T-helper 22 cell (primary cell): ENCODE measurements around the gene ATP5F1B.
"Not testable (repeated sequence)": the region's sequence is repeated elsewhere in the genome, so short reads cannot be mapped to it uniquely, and the experiment has no call there.

Experiments
- DNase-seq: peaks from one replicate; pipeline ENCODE4 v3.0.0-alpha.2; 2020; ENCODE audit warnings: low read depth

The ATP5F1B gene

GRCh38 chr12:56648023-56648422 is 2.2 kb upstream of the ATP5F1B start:
- DNase-seq = not testable (repeated sequence)

- no peak for DNase-seq
These were observed 525 bp downstream of the ATP5F1B start for GRCh38 chr12:56645201-56645716.

GRCh38 chr12:56644654-56645053 is 1.1 kb downstream of the ATP5F1B start:
- DNase-seq = no peak

- DNase-seq = no peak
These were observed 4.6 kb downstream of the ATP5F1B start for GRCh38 chr12:56641219-56641618.

- no peak for DNase-seq
These were observed 8.2 kb downstream of the ATP5F1B start for GRCh38 chr12:56637621-56638020.

GRCh38 chr12:56636675-56637540 is 8.9 kb downstream of the ATP5F1B start:
- DNase-seq = peak; percentile 97

- DNase-seq = peak; percentile 82
These were observed 9.7 kb downstream of the ATP5F1B start for GRCh38 chr12:56635806-56636674.

GRCh38 chr12:56634837-56635791 is 10.7 kb downstream of the ATP5F1B start:
- peak; percentile 53 for DNase-seq

- peak; percentile 11 for DNase-seq
These were observed 11.4 kb downstream of the ATP5F1B start for GRCh38 chr12:56634242-56634836.

- no peak for DNase-seq
These were observed 12.1 kb downstream of the ATP5F1B start for GRCh38 chr12:56633468-56634241.

GRCh38 chr12:56632701-56633467 is 12.9 kb downstream of the ATP5F1B start:
- DNase-seq = no peak

- DNase-seq = peak; percentile 39
These were observed 13.7 kb downstream of the ATP5F1B start for GRCh38 chr12:56631790-56632700.

- DNase-seq = peak; percentile 73
These were observed 15.6 kb downstream of the ATP5F1B start, which contains the start of gene BAZ2A for GRCh38 chr12:56630180-56630632. BAZ2A (minus strand) TSS chr12:56630326; CDS start chr12:56617530, 12,796 bp downstream.

- peak; percentile 52 for DNase-seq
These were observed 16.2 kb downstream of the ATP5F1B start for GRCh38 chr12:56629459-56630179.

- peak; percentile 46 for DNase-seq
These were observed 16.9 kb downstream of the ATP5F1B start for GRCh38 chr12:56628671-56629458.

- DNase-seq = no peak
These were observed 19.1 kb downstream of the ATP5F1B start for GRCh38 chr12:56626701-56627100.

GRCh38 chr12:56622535-56622934 is 23.2 kb downstream of the ATP5F1B start:
- DNase-seq = no peak
